Measurements from ENCODE around the gene FAT3.

DNA sequence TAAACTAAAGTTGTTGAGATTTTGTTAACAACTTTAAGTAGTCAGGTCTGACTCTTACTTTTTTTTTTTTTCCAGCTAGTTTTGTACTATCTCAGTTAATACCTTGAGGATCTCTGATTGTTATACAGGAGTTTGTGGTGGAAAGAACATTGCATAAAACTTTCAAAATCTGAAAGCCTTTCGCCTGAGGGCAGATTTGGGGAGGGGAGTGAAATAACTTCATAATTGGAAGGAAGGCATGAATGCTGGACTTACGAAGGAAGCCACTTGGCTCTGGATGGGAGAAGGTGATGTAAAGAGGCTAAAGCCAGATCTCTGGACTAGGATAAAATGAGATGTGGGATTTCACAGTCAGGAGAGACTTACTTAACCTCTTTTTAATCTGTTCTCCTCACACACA, 18.2 kb upstream of the FAT3 start:
- TF ChIP-seq ZNF274 (IDR thresholded peaks at IDR 0.05; ENCODE audit: low read depth, low read length) (no peak), POLR2AphosphoS5 (IDR thresholded peaks at IDR 0.05; ENCODE audit: low read depth, low read length) (no peak), POLR2A (IDR thresholded peaks at IDR 0.05; ENCODE audit: borderline replicate concordance, extremely low read depth, insufficient read depth, insufficient read length) (no peak), MAX (IDR thresholded peaks at IDR 0.05) (no peak), CTCF (IDR thresholded peaks at IDR 0.05 in 2 of 3, conservative IDR thresholded peaks at IDR 0.05 in 1 of 3; ENCODE audit: borderline replicate concordance in 1 of 3, insufficient read depth in 1 of 3, low read depth in 2 of 3, low read length in 2 of 3) (no peak), SRF (IDR thresholded peaks at IDR 0.05; ENCODE audit: low read depth) (no peak), ZFX (IDR thresholded peaks at IDR 0.05) (no peak), EZH2 (IDR thresholded peaks at IDR 0.05) (no peak)
